Coronary artery (tissue), 2 donors: ENCODE data around the gene HIF1AN.
"Not testable (repeated sequence)": the region's sequence is repeated elsewhere in the genome, so short reads cannot be mapped to it uniquely, and the experiment has no call there.

Experiments
- DNase-seq: peaks from one replicate; pipeline ENCODE4 v3.0.0-alpha.2; 2017; ENCODE audit warnings: low spot score
- H3K27ac ChIP-seq, 2 donors: fragments of 200-600 bp; sonication (generic); one replicate each; pipeline ENCODE4 v1.5.1; 2016 to 2019
- H3K4me3 ChIP-seq: fragments of 200-600 bp; sonication (generic); 2 replicates; pipeline ENCODE4 v1.5.1; 2016; ENCODE audit warnings: mild to moderate bottlenecking, moderate library complexity
- TF ChIP-seq, protein P1 (sequence below): fragments of 200-600 bp; sonication (generic); IDR thresholded peaks from one replicate; pipeline ENCODE4 v1.5.1; 2019; ENCODE audit warnings: antibody characterized with exemption

HIF1AN gene

DNA sequence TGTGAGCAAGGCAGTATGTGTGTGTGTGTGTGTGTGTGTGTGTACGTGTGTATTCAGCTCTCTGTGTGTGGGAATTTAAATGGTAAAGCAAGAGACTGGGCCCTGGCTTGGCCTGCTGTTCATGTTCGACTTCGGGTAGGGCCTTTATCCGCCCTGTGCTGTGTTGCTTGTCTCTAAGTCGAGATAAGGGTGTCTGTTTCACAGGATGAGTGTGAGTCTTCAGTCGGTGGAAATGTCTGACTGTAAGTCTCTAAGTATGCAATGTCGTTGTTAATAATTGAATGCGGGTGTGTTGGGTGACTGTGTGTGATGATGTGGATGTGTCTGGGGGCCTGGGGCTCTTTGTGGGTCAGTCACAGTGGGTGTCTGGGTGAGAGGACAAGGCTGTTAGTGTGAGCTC is 34.8 kb downstream of the HIF1AN start:
- no peak overlapping the region for H3K4me3 ChIP-seq
- DNase-seq = no peak
- TF ChIP-seq, protein P1, sequence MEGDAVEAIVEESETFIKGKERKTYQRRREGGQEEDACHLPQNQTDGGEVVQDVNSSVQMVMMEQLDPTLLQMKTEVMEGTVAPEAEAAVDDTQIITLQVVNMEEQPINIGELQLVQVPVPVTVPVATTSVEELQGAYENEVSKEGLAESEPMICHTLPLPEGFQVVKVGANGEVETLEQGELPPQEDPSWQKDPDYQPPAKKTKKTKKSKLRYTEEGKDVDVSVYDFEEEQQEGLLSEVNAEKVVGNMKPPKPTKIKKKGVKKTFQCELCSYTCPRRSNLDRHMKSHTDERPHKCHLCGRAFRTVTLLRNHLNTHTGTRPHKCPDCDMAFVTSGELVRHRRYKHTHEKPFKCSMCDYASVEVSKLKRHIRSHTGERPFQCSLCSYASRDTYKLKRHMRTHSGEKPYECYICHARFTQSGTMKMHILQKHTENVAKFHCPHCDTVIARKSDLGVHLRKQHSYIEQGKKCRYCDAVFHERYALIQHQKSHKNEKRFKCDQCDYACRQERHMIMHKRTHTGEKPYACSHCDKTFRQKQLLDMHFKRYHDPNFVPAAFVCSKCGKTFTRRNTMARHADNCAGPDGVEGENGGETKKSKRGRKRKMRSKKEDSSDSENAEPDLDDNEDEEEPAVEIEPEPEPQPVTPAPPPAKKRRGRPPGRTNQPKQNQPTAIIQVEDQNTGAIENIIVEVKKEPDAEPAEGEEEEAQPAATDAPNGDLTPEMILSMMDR = no peak
- H3K27ac ChIP-seq = no peak overlapping the region

DNA sequence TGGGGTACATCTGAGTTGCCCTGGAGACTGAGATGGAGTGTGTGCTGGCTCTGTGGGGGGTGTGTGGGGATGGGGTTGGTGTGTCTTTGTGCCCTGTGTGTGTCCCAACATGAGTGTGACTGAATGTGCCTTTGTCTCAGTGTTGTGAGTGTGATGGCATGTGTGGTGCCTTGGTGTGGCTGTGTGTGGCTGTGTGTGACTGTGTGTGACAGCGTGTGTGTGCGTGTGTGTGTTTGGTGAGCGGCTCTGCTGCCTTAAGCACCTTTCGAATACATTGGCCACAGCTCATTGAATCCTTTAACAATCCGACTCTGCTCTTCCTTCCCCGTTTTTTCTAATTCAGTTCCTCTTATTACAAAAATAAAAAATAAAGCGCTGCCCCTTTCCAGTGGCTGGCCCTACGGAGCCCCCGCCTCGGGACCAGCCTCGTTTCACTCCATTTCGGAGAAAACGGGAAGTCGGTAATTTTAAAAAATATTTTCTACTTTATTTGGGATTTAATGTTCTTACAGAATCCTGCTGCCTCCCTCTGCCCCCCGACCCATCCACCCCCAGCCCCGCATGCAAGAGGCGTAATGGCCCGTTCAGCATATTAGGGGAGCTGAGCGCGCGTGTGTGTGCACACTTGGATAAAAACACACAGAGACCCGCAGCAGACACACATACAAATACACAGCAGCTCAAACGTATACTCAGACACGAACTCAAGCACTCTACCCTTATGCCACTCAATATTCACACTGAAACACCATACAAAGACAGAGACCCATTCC is 35.5 kb downstream of the HIF1AN start:
- TF ChIP-seq, protein P1 = no peak
- DNase-seq = no peak
- H3K27ac ChIP-seq = no peak overlapping the region

DNA sequence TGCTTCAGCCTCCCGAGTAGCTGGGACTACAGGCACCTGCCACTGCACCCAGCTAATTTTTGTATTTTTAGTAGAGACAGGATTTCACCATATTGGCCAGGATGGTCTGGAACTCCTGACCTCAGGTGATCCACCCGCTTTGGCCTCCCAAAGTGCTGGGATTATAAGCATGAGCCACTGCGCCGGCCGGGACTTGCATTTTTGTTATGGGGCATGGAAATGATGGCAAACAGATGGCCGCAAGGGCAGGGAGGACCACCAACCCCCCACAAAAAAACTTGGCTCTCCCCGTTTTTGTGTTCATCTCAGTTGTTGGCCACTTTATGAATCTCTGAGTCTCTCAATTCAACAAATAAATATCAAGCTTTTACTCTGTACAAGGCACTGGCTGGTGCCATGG is 39.4 kb downstream of the HIF1AN start:
- not testable (repeated sequence) for H3K4me3 ChIP-seq, DNase-seq, H3K27ac ChIP-seq

More for the DNA sequence above, 35.5 kb downstream of the HIF1AN start:
- H3K4me3 ChIP-seq = no peak overlapping the region

DNA sequence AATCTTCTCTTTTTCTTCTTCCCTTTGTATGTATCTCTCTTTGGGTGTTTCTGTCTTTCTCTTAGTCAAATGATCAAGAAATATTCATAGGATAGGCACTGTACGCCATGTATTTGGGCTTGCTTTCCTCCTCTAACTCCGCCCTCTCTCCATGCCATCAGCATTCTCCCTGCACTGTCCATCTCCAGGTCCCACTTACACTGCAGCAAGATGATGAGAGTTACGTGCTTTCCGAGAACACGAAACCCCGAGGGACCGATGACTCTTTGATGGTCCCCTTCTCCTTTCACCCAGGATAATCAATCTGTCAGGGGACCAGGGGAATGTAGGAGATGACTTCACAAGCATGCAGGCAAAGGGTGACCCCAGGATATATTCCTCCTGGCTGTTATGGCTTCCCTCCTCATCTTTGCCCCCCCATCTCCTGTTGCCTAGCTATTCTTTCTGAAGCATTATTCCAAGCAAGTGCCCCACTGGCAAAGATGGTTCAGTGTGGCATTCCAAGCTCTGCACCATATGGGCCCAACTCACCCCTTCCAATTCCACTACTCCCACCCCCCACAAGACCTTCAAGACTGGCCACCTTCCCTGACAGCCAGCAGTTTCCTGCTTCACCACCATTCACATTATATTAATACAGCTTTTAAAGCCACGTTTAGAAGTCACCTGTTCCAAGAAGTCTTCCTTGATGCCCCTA is 40.0 kb downstream of the HIF1AN start:
- Histone ChIP-seq H3K27ac (no peak overlapping the region), H3K4me3 (no peak overlapping the region)
- DNase-seq = no peak
- TF ChIP-seq, protein P1 = no peak

DNA sequence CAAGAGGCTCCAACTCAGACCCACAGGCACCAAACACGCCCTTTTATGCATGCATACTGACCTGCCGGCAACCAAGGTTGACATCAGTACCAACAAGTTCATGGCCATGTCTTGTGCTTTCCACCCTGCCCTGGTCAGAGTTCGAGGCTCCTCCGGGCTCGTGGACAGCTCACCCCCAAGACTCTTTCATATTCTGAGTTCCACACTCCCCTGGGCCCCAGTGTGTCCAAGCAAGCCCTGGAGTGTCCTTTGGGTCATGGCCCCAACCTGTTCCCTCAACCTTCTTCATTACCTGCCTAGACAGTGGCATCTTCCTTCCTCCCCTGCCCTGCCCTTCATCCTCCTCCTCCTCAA is 40.5 kb downstream of the HIF1AN start:
- no peak for DNase-seq
- TF ChIP-seq, protein P1 = no peak
- Histone ChIP-seq H3K27ac (no peak overlapping the region), H3K4me3 (no peak overlapping the region)

DNA sequence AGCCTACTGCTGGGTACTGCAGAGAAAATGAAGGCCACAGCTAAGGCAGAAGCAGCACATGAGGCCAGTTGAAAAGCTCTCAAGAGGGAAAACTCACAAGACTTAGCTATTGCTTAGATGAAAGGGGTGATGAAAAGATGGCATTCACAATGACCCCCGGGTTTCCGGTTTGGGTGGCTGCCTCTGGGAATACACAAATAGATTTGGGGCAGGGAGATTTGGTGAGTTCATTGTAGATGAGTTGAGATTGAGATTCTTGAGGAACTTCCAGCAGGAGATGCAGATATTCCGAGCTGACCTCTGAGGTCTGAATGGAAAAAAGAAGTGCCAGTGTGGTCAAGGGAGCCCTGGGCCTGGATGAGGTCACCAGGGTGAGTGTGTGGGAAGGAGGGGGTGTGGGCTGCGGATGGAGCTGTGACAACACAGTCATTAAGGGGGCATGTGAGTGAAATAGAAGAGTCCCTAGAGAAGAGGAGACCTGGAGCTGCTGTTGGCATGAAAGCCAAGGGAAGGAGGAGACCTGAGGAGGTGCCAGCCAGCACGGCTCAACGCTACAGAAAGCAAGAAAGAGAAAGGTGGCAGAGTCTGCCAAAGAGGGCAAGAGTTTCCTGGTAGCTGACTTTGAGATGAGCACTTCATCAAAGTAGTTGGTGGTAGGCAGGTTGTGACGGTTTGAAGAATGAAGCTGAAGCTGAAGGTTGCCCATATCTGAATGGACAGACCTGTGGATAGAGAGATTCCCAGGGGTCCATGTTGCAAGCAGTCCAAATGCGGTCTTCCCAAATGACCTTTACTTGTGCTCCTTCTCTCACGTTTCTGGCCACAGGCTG is 43.7 kb downstream of the HIF1AN start:
- Histone ChIP-seq H3K4me3 (no peak overlapping the region), H3K27ac (no peak overlapping the region)
- no peak for DNase-seq
- TF ChIP-seq, protein P1 = no peak

DNA sequence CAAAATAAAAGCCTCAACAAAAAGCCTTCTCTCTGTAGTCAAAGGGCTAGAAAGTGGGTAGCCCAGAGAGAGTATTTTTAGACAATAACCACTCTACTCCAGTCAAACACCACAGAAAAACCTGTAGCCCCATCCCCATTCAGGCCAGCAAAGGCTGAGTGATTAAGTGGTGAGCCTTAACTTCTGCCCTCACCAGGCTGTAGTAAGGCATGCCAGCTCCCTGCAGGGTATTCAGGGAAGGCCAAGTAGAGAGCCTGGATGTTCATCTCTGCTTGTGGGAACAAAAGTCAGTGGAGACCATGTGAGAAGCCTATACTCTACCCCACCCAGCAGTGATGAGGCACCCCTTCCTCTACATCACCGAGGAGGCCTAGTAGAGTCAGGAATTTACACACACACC is 51.2 kb downstream of the HIF1AN start:
- DNase-seq = no peak
- TF ChIP-seq, protein P1 = no peak
- no peak overlapping the region for H3K4me3 ChIP-seq
- no peak overlapping the region for H3K27ac ChIP-seq
